SK-N-SH (cell line): ENCODE data around the gene DMD. TPM values are rescaled to one million over a fixed set of nuclear protein-coding genes. Genes with fewer than 3 reads are reported as not detected.

Source experiments
- CTCF ChIA-PET: fragments of 300-600, 350-600 bp; formaldehyde crosslinking; extraction: SDS; loops from one replicate; lab custom pipeline; 2021; lab: Yijun Ruan, JAX
- POLR2A ChIA-PET: fragments of 350-600 bp; sonication (Branson Sonifier 250); formaldehyde crosslinking; extraction: SDS; loops from one replicate; lab custom pipeline; 2020; ENCODE audit warnings: antibody characterized with exemption, inconsistent platforms; lab: Yijun Ruan, JAX
- DNase-seq: peaks from one replicate; pipeline ENCODE4 v3.0.0; 2012
- H2AFZ ChIP-seq: fragments of 200-600 bp; sonication (generic); 2 replicates; pipeline ENCODE4 v1.8.1; 2016; ENCODE audit warnings: antibody characterized with exemption, mild to moderate bottlenecking, low read depth
- H3F3A ChIP-seq: fragments of 200-600 bp; sonication (generic); replicated peaks from 2 replicates; pipeline ENCODE3; 2016; ENCODE audit warnings: antibody characterized with exemption, mild to moderate bottlenecking; ENCODE audit not compliant: insufficient read depth
- H3K27ac ChIP-seq, 2 experiments: fragments of 200-500 bp in 1 of 2; fragments of 200-600 bp in 1 of 2; sonication (Bioruptor generic) in 1 of 2; sonication (generic), shearing (Covaris generic) in 1 of 2; 2 replicates each; pipeline versions ENCODE4 v1.5.1 to v1.6.1; 2014 to 2016; ENCODE audit warnings: low read depth in 2 of 2, inconsistent platforms in 1 of 2, low read length in 1 of 2, mild to moderate bottlenecking in 1 of 2, mixed read lengths in 1 of 2
- H3K27me3 ChIP-seq: fragments of 200-600 bp; sonication (generic), shearing (Covaris generic); 2 replicates; pipeline ENCODE4 v1.6.1; 2016; ENCODE audit warnings: mixed run types; ENCODE audit not compliant: insufficient read depth
- H3K36me3 ChIP-seq, 2 experiments: fragments of 200-500 bp in 1 of 2; fragments of 200-600 bp in 1 of 2; sonication (Bioruptor generic) in 1 of 2; sonication (generic) in 1 of 2; replicated peaks in 1 of 2; 2 replicates each; pipeline versions ENCODE3 to v1.5.1; 2014 to 2016; ENCODE audit warnings: low read length in 1 of 2, mild to moderate bottlenecking in 1 of 2; ENCODE audit not compliant: insufficient read depth in 2 of 2, control insufficient read depth in 1 of 2
- H3K4me1 ChIP-seq, 2 experiments: fragments of 200-500 bp in 1 of 2; fragments of 200-600 bp in 1 of 2; sonication (Bioruptor generic) in 1 of 2; sonication (generic), shearing (Covaris generic) in 1 of 2; 2 replicates each; pipeline versions ENCODE4 v1.5.1 to v1.6.1; 2014 to 2016; ENCODE audit warnings: low read depth in 1 of 2, low read length in 1 of 2, mixed run types in 1 of 2; ENCODE audit not compliant: insufficient read depth in 2 of 2, control insufficient read depth in 1 of 2
- H3K4me2 ChIP-seq: fragments of 200-600 bp; sonication (generic), shearing (Covaris generic); 2 replicates; pipeline ENCODE4 v1.6.1; 2017; ENCODE audit warnings: mixed run types
- H3K4me3 ChIP-seq, 2 experiments: fragments of 200-500 bp in 1 of 2; fragments of 200-600 bp in 1 of 2; sonication (Bioruptor generic) in 1 of 2; sonication (generic), shearing (Covaris generic) in 1 of 2; 2 replicates each; pipeline versions ENCODE4 v1.5.1 to v1.8.1; 2014 to 2016; ENCODE audit warnings: low read depth in 2 of 2, inconsistent platforms in 1 of 2, low read length in 1 of 2, mild to moderate bottlenecking in 1 of 2, mixed read lengths in 1 of 2, moderate library complexity in 1 of 2
- H3K79me2 ChIP-seq: fragments of 200-600 bp; sonication (generic); 2 replicates; pipeline ENCODE4 v1.8.1; 2017; ENCODE audit warnings: mild to moderate bottlenecking; ENCODE audit not compliant: insufficient read depth
- H3K9ac ChIP-seq: fragments of 200-600 bp; sonication (generic); 2 replicates; pipeline ENCODE4 v1.6.1; 2017; ENCODE audit warnings: mixed run types
- H3K9me2 ChIP-seq: fragments of 200-600 bp; sonication (generic); 2 replicates; pipeline ENCODE4 v1.6.1; 2017; ENCODE audit warnings: mixed run types
- H3K9me3 ChIP-seq: fragments of 200-600 bp; sonication (generic); 2 replicates; pipeline ENCODE4 v1.6.1; 2017; ENCODE audit warnings: mixed run types, mild to moderate bottlenecking, moderate library complexity
- H4K20me1 ChIP-seq: fragments of 200-600 bp; sonication (generic); 2 replicates; pipeline ENCODE4 v1.6.1; 2017; ENCODE audit warnings: mild to moderate bottlenecking, mixed run types; ENCODE audit not compliant: insufficient read depth
- CTCF ChIP-seq: fragments of 200-600 bp; sonication (generic); IDR thresholded peaks from 2 replicates; pipeline ENCODE4 v1.6.1; 2017; ENCODE audit warnings: antibody characterized with exemption, mild to moderate bottlenecking, moderate library complexity
- FOXM1 ChIP-seq: IDR thresholded peaks from 2 replicates; pipeline ENCODE4 v1.4.0; 2012; ENCODE audit warnings: low read depth, mild to moderate bottlenecking
- GATA2 ChIP-seq: sonication (generic); formaldehyde crosslinking; IDR thresholded peaks from 2 replicates; pipeline ENCODE4 v1.5.0; 2020; ENCODE audit warnings: mild to moderate bottlenecking, missing genetic modification reagents
- IRF3 ChIP-seq: fragments of 150-350 bp; IDR thresholded peaks from 2 replicates; pipeline ENCODE4 v1.6.1; 2016; ENCODE audit warnings: mild to moderate bottlenecking, low read depth, low read length
- JUND ChIP-seq: IDR thresholded peaks from 2 replicates; pipeline ENCODE4 v1.4.0; 2012
- MAX ChIP-seq: IDR thresholded peaks from 2 replicates; pipeline ENCODE4 v1.4.0; 2012; ENCODE audit warnings: low read depth
- MEF2A ChIP-seq: IDR thresholded peaks from 2 replicates; pipeline ENCODE4 v1.4.0; 2012; ENCODE audit warnings: low read depth, borderline replicate concordance
- RCOR1 ChIP-seq: fragments of 150-350 bp; IDR thresholded peaks from 2 replicates; pipeline ENCODE4 v1.6.1; 2017; ENCODE audit warnings: antibody characterized with exemption, low read length
- RFX5 ChIP-seq: IDR thresholded peaks from 2 replicates; pipeline ENCODE4 v1.6.1; 2012; ENCODE audit warnings: mild to moderate bottlenecking, improper control_type of control experiment, low read length
- SMC3 ChIP-seq: IDR thresholded peaks from 2 replicates; pipeline ENCODE4 v1.6.1; 2012; ENCODE audit warnings: low read depth, low read length, improper control_type of control experiment
- TAF1 ChIP-seq: IDR thresholded peaks from 2 replicates; pipeline ENCODE4 v1.6.1; 2012; ENCODE audit warnings: low read depth, mild to moderate bottlenecking, low read length, moderate library complexity, borderline replicate concordance
- TEAD4 ChIP-seq: IDR thresholded peaks from 2 replicates; pipeline ENCODE4 v1.4.0; 2012; ENCODE audit warnings: mild to moderate bottlenecking, borderline replicate concordance; ENCODE audit not compliant: insufficient read depth
- USF1 ChIP-seq: IDR thresholded peaks from 2 replicates; pipeline ENCODE4 v1.4.0; 2012; ENCODE audit warnings: low read depth, borderline replicate concordance
- YY1 ChIP-seq: IDR thresholded peaks from 2 replicates; pipeline ENCODE4 v1.4.0; 2012; ENCODE audit warnings: low read depth, mild to moderate bottlenecking
- ZBTB33 ChIP-seq: IDR thresholded peaks from 2 replicates; pipeline ENCODE4 v1.4.0; 2012; ENCODE audit warnings: low read depth, borderline replicate concordance
- WGBS: methylation state at CpG from one replicate; pipeline ENCODE4 v1.1.6; 2017; ENCODE audit warnings: low lambda C conversion rate; 5-methylcytosine and 5-hydroxymethylcytosine counted together
- polyA plus RNA-seq, 3 experiments: library from polyadenylated mRNA; depleted of rRNA; stranded (reverse); fragments of >200 nt; gene quantifications; 2 replicates each; pipeline ENCODE4 v1.2.3, GENCODE V29; 2012

DMD gene
- polyA plus RNA-seq, 1 of the 3 experiments (the other 2 are of a cell fraction) = 3.9 TPM

GRCh38 chrX:31366041-31366440, 1845.3 kb downstream of the DMD start (continued):
- TF ChIP-seq TAF1 = no peak
- no peak for TF ChIP-seq TEAD4

GRCh38 chrX:31356275-31357212, 1854.8 kb downstream of the DMD start:
- H3K4me3 ChIP-seq = no peak overlapping the region
- H3K27me3 ChIP-seq = no peaks in the 10 kb centered on the region
- no peaks in the 10 kb centered on the region for H3K36me3 ChIP-seq
- ChIA-PET POLR2A (no interaction called here), CTCF (interaction anchor here (0.6 kb wide), 1 partner anchor 268 kb away, joined by 3 read pairs; no protein-coding TSS in a partner anchor)
- no peak overlapping the region for H3K4me2 ChIP-seq
- no peaks in the 10 kb centered on the region for H3K9me3 ChIP-seq
- H3F3A ChIP-seq = peaks cover 6% of the 10 kb centered on the region
- no peak overlapping the region for H3K9ac ChIP-seq
- no peaks in the 10 kb centered on the region for H3K79me2 ChIP-seq
- no peaks in the 10 kb centered on the region for H3K4me1 ChIP-seq
- H3K27ac ChIP-seq = no peak overlapping the region
- H2AFZ ChIP-seq = no peak overlapping the region
- 41% methylated on average over 5 of the region's 5 CpGs for WGBS
- no peaks in the 10 kb centered on the region for H4K20me1 ChIP-seq
- TF ChIP-seq MAX = no peak
- TF ChIP-seq MEF2A = no peak
- no peak for TF ChIP-seq IRF3
- TF ChIP-seq YY1 = no peak
- no peak for TF ChIP-seq CTCF
- TF ChIP-seq SMC3 = no peak
- no peak for TF ChIP-seq RFX5
- TF ChIP-seq FOXM1 = no peak
- no peak for TF ChIP-seq GATA2 (CRISPR knock-in tag)
- TF ChIP-seq RCOR1 = no peak
- TF ChIP-seq USF1 = no peak
- TF ChIP-seq ZBTB33 = no peak
- no peak for TF ChIP-seq JUND
- no peaks in the 10 kb centered on the region for H3K9me2 ChIP-seq
- DNase-seq = no peak
